GM19238 (cell line): ENCODE measurements around the gene DBF4B.
A peak's percentile ranks its signal among the peaks of the same experiment; 100 is the strongest.

ENCODE experiments used
- DNase-seq: peaks from one replicate; pipeline ENCODE4 v3.0.0; 2011; ENCODE audit warnings: low spot score; ENCODE audit not compliant: insufficient read length

The DBF4B gene

DNA sequence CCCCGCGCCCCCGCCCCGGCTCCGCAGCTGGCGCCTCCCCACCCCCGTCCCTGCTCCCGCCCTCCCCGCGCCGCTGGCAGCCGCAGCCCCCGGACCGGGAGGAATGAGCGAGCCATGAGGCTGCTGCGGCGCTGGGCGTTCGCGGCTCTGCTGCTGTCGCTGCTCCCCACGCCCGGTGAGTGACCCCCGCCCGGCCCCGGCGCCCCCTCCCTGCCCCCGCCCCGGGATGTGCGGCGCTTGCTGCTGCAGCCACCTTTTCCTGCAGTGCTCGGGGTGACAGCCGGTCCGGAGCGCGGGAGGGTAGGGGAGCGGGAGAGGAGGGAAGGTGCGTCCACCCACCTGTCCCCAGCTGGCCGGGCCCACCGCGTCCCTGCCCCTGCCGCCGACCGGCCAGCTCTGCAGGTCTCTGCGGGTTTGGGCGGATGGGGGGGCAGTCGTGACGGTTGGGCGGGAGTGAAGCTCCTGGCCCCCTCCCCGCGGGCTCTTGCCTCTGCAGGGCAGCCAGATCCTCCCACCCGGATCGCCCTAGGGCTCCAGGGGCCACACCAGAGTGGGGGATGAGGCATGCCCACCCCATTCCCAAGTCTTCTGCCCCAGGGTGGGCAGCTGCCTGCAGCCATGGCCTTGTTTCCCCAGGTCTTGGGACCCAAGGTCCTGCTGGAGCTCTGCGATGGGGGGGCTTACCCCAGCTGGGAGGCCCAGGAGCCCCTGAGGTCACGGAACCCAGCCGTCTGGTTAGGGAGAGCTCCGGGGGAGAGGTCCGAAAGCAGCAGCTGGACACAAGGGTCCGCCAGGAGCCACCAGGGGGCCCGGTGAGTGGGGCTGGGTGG lies 50.8 kb downstream of the DBF4B start:
- DNase-seq, result no peak

DNA sequence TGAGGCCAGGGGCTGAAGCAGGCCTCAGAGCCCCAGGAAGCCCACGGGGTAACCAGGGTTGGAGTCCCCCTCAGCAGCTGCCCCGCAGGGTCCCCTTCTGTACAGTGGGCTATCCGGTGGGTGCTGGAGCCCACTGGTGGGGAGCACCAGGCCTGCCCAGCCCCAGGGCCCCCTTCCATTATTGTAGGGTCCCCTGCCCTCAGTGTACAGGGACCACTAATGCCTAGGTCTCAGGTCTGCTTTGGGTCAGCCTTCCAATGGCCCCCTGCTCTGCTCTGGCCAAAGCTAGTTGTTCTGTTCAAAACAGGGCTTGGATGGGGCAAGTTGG lies 51.4 kb downstream of the DBF4B start:
- no peak for DNase-seq

DNA sequence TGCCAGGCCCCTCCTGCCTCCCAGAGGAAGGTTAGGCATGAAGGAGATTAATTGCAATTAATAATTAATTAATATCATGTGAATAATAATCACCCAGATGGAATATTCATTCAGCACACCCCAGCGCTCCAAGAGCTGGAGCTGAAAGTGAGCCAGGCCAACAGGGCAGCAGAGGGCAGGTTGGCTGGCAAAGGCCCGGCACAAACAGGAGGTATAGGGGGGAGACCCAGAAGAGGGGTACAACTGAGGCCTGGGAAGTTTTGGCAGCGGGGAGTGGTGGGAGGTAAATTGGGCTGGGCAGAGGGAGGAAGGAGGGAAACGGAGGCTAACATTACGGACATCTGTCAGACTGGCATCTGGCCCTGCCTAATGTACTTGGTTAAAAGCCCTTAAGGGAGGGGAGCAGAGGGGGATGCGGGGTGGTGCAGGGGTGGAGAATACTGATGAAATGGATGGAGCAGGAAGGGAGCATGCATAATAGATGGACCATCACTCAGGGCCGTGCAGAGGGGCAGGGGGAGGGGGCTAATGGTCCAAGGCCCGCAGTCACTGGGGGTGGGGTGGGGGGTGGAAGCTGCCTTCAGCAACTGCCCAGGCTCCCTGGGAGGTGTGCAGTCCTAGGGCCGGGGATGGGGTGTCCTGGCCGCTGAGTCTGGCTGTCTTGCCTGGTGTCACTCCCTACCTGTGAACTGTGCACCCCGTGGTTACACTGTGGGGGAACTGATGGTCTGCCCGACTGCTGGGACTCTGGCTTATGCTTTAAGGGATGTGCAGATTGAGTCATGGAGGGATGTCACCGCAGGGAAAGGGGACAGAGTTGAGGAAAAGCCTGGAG lies 52.2 kb downstream of the DBF4B start:
- no peak for DNase-seq

DNA sequence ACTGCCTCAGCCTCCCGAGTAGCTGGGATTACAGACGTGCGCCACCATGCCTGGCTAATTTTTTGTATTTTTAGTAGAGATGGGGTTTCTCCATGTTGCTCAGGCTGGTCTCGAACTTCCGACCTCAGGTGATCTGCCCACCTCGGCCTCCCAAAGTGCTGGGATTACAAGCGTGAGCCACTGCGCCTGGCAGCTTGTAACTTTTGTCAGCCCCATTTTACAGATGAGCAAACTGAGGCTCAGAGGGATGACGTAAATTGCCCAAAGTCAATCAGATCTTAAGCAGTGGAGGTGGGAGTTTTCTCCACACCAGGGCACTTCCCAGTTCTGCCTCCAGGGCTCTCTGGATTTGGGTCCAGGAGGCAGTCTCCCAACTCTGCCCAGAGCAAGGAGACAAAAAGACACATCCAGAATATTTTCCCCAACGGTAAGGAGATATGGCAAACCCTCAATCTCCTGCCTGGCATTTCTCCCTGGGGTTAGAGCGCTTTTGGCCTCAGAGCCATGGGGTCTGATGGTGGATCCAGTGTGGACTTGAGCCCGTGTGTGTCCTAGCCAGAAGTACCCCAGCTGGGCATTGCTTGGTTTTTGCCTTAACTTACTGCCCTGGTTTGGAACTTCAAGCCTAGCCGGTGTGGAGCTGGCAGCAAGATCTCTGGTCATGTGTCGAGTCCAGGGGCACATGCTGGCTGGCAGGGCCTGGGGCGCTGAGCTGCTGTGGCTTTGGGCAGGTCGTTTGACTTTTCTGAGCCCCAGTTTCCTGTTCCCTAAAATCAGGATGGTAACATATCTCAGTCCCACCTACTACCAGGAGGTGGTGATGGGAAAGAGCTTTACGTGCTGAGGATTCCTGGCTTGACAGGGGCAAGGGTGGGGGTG lies 53.7 kb downstream of the DBF4B start:
- DNase-seq, result no peak

DNA sequence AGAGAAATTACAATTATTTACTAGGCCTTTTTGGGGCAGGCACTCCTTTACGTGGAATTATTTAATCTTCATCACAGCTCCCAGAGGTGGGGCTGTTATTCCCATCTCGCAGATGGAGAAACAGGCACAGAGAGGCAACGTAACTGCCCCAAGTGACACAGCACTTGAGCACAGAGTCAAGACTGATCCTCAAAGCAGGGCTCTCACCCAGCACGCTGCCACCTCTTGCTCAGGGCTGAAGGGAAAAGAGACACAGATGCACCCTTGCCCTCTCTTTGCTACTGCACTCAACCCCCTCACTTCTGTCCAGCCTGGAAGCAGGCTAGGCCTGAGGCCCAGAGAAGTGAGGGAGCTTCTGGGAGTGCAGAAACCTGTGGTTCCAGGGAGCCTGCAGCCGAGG lies 54.7 kb downstream of the DBF4B start:
- DNase-seq, result no peak

DNA sequence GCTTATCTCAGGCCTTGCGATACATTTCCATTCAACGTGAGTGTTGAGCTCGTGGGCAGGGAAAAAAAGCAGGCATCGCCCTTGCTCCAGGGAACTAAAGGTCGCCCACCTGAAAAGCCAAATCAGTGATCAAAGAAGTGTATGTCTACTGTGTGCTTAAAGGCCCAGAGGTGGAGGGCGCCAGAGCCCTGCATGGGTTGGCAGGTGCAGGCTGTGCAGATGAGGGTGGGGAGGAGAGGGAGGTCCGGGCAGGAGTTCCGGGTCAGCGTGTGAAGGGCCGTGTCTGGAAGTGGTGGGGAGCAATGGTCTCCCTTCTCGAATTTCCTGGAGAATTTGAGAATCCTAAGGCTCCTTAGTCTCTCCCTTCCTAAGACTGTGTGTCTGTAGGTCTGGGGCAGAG lies 57.5 kb downstream of the DBF4B start:
- no peak for DNase-seq

DNA sequence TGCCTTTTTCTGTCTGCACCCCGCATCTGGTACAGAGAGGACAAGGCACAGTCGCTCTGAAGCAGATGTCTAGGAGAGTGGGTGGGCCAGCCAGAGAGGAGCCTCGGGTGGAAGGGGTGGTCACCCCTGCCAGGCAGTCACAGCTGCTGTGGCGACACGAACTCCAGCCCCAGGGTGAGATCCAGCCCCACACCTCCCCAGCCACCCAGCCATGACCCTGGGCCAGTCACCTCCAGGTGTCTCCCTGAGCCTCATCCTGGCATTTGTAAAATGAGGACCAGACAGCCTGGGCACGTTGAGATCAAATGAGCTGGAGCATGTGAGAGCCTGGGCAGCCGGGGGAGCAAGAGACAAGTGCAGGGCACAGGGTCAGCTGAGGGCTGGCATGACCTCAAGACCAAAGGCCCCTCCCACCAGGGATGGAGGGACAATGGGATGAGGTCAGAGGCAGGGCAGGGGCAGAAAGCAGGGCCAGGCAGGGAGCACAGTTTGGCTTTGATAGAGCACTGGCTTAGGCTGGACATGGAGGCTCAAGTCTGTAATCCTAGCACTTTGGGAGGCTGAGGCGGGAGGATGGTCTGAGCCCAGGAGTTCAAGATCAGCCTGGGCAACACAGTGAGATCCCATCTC lies 58.1 kb downstream of the DBF4B start:
- no peak for DNase-seq

DNA sequence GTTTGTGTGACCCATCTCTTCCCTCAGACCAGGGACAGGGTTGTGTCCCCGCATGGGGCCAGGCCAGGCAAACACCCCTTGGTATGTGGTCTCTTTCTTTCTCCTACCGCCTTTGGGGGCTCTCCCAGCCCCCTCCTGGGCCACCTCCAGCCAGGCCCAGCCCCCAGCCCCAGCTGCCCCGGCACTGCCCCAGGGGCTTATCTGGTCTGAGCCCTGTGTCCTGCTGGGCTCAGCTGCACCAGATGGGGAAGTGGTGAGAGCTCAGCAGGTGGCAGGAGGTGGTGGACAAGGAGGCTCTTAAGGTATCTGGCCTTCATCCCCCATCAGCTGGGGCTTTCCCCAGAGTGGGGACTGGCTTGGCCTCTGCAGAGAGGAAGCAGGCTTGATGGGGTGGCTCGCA lies 59.0 kb downstream of the DBF4B start:
- no peak for DNase-seq

DNA sequence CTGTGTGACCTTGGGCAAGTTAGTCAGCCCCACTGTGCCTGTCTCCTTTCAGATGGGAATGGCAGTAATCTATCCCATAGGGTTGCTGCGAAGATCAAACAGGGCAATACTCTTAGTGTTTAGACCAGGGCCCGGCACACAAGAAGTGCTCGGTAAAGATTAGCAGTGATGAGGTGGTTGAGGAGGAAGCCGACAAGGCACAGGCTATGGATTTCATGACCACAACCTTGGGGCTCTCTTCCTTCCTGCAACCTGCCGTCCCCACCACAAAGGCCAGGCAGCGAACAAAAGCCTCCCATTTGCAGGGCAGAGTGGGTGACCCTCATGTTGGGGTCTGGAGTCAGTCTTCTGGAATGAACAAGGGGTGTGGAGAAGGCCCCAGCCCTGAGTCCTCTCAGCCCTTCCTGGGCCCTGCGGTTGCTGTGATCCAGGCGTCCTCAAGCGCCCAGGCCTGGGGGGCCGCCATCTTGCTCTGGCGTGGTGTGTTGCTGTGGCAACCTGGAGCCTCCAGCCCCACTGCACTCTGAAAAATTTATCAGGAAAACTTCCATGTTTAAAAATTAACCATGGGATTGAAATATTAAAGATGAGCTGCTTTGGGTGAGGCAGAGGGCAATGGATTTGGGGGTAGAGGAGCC lies 60.2 kb downstream of the DBF4B start:
- DNase-seq, result no peak

DNA sequence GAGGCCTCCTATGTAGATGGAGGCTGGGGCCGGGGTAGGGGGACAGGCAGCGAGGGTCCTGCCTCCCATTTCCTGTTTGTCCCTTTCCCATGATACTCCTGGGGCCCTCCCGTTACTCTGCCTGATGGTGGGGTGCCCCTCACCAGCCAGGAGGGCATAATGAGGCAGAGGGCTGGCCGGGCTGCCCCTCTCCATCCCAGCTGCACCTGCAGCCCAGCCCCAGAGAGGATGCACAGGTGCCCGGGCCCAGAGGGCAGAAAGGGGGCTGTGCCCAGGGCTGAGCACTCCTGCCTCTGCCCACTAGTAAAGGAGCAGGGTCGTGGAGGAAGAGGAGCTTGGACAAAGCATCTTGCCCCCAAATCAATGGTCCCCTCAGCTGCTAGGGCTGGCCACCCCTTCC lies 60.8 kb downstream of the DBF4B start:
- no peak for DNase-seq

DNA sequence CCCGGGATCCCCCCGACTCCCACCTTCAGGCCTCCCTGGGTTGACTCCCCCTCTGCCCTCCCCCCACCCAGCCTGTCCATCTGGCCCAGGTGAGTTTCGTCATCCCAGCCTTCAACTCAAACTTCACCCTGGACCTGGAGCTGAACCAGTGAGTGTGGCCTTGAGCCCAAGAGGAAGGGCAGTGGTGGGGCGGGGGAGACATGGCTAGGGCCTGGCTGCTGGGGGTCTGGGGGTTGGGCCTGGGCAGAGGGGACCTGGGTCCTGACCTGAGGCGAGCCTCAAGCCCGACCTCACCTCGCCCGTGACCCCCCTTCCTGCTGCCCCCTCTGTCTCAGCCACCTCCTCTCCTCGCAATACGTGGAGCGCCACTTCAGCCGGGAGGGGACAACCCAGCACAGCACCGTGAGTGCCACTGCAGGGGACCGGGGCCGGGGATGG lies 61.2 kb downstream of the DBF4B start:
- no peak for DNase-seq

DNA sequence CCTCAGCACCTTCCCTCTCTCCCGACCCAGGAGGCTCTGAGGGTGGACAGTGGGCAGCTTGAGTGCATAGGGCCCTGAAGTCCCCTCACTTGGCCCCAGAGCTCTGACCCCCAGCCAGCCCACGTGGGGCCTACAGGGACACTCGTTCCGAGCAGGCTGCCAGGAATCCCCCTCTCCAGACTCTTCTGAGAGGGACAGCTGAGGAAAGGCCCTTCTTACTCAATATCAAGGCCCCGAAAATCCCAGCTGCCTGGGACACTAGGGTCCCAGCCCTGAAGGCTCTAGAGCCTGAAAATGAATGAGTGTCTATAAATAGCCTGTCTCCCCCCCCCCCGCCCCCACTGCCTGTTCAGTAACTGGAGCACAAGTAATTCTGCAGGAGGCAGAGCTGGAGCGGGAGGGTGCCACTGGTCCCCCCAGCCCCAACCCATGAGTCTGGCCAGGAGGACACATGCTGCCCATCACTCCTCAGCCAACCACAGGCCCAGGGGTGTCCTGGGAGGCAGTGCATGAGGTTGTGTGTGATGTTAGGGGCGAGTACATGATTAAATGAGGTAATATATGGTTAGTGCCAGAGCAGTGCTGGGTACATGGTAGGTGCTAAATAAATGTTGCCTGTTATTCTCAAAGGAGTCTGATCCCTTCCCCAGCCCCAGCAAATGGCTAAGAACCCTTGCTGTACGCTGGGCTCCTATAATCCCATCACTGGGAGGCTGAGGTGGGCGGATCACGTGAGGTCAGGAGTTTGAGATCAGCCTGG lies 61.9 kb downstream of the DBF4B start:
- DNase-seq, result no peak

DNA sequence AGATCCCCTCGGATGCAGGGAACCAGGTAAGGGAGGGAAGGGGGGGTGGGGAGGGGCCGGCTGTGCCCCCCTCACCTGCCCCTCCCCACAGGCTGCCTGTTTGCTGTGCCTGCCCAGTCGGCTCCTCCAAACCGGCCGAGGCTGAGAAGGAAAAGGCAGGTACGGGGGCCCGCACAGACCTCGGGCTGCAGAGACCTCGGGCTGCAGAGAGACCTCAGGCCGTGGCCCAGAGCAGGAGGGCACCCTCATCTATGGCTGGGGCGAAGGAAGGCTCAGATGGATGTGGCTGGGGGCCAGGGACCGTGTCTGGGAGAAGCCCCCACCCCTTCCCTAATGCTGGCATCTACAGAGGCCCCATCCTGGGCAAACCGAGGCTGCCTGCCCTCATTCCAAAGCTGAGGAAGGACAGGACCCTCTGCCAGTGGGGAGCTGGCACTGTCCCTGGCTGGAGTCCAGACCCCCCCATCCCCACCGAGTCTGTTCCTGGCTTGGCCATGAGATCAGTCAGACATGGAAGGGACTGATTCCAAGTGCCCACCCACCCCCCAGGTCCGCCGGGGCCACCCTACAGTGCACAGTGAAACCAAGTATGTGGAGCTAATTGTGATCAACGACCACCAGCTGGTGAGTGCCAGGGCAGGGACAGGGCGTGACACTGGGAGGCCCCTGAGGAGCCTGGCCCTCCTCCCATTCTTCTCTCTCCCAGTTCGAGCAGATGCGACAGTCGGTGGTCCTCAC lies 64.0 kb downstream of the DBF4B start:
- no peak for DNase-seq

DNA sequence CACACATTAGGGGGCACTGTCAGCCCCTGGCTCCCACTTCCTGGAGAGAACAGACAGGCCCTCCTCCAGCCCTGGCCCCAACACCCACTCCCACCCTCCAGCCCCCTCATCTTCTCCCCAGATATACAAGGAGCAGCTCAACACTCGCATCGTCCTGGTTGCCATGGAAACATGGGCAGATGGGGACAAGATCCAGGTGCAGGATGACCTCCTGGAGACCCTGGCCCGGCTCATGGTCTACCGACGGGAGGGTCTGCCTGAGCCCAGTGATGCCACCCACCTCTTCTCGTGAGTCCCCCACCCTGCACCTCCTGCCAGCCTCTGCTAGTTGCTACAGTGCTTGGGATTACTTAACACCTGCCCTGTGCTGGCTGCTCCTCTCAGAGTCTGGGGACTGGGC lies 64.7 kb downstream of the DBF4B start:
- DNase-seq, result no peak

DNA sequence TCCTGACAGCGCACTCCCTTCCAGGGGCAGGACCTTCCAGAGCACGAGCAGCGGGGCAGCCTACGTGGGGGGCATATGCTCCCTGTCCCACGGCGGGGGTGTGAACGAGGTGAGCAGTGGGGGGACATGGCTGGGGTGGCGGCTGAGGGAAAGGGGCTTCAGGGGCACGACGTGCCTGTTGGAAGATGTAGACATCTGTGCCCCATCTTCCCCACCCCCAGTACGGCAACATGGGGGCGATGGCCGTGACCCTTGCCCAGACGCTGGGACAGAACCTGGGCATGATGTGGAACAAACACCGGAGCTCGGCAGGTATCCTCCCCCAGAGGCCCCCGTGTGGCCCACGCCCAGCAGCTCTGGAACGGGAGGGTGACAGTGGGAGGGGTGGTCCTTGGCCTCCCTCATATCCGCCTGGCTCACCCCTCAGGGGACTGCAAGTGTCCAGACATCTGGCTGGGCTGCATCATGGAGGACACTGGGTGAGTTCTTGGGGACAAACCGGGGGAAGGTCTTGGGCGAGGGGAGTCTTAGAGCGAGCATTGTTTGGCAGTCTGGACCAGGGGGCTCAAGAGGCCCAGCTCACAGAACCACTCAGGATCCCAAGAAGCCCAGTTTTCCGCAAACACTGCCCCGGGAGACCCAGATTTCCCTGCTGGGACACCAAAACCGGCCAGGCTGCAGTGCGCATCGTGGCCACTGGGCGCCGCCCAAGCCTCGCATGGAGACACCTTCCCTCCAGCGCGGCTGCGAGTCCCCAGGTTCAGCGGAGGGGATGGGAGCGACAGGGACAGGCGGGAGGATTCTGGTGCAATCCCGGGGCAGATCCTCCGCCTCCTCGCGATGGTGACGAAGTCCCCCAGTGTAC lies 66.0 kb downstream of the DBF4B start:
- peak; percentile 92 for DNase-seq

DNA sequence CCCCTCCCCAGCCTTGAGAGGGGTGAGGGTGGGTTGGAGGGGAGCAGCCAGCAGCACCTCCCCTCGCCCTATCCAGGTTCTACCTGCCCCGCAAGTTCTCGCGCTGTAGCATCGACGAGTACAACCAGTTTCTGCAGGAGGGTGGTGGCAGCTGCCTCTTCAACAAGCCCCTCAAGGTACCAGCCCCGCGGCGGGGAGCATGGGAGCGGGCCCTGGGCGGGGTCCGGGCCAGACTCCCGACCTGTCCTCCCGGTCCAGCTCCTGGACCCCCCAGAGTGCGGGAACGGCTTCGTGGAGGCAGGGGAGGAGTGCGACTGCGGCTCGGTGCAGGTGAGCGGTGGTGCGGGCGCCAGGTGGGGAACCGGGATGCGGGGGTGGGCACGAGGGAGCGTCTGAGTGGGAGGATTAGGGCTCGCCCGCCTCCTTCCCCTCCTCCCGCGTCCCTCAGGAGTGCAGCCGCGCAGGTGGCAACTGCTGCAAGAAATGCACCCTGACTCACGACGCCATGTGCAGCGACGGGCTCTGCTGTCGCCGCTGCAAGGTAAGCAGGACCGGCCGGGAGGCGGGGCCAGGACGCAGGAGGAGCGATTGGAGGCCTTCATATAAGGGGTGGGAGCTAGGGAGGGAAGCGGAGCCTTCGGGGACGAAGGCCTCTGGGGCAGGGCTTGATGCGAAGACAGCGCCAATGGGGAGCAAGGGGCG lies 66.8 kb downstream of the DBF4B start:
- peak; percentile 99 for DNase-seq

DNA sequence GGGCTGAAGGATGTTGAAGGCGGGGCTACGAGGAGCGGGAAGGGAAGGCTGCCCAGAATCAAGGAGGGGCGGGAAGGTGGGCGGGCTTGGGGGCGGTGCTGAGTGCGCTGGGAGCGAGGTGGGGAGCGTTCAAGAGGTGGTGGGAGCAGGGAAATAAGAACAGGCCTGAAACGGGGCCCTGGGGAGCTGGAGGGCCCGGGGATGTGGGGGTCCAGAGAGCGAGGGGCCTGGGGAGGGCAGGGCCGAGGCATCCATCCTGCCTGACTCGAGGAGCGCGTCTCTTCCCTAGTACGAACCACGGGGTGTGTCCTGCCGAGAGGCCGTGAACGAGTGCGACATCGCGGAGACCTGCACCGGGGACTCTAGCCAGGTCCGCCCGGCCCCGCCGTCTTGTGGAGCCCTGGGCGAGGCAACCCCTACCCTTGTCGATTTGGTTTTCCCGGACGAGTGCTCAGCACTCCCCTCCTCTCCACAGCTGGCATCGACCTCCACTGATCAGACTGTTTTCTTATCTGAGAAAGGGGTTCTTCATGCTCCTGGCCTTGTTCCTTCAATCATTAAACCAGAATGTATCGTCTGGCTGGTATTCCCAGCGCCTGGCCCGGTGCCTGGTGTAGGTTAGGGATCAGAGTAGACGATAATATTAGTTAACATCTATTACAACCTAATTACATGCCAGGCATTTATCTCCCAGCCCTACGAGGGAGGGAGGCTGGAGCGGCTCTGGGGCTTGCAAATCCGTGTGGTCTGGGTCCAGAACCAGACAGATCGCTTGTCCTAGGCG lies 67.6 kb downstream of the DBF4B start:
- DNase-seq, result no peak
